Tongue (tissue), 2 donors: ENCODE results near the gene MAT2B. TPM values are rescaled to one million over a fixed set of nuclear protein-coding genes. Genes with fewer than 3 reads are reported as not detected.

ENCODE experiments used
- DNase-seq: peaks from one replicate; pipeline ENCODE4 v3.0.0-alpha.2; 2015
- total RNA-seq: library from RNA; depleted of rRNA; stranded (reverse); fragments of >200 nt; gene quantifications from one replicate; pipeline ENCODE4 v1.2.3, GENCODE V29; 2014

The MAT2B gene
- total RNA-seq, 1 donor from 2014 or later: 64.5 TPM

DNA sequence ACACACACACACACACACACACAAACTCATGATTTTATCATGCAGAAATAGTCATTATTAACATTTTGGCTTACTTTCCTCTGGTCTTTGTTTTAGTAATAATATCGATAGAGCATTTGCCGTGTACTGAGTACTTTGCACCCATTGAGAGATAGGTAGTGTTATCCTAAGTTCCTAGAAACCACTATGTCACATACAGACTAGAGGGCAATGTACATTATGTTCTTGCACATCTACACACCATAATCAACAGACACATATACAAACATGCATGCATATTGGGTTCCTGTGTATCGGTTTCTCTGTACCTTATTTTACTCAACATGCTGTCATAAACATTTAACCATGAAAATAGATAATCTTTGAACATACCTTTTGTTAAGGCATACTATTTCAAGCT is 45.7 kb downstream of the MAT2B start:
- DNase-seq: no peak

- DNase-seq: no peak
Observed at GRCh38 chr5:163552536-163552935, 47.1 kb downstream of the MAT2B start.

DNA sequence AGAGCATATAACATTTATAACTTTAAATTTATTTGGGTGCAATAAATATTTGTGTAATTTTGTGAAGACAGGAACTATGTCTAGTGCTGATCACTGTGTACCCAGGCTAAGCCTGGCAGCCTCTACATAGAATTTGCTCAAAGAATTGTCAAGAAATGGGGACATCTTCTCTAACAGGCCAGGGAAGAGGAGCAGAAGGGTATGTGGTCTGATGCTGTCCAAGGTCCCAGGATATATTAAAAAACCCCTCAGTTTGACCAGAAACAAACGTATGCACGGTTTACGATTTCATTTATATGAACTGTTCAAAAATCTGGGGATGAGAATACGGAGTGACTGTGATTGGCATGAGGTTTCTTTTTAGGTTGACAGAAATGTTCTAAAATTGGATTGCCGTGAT is 55.9 kb downstream of the MAT2B start:
- DNase-seq: no peak

DNA sequence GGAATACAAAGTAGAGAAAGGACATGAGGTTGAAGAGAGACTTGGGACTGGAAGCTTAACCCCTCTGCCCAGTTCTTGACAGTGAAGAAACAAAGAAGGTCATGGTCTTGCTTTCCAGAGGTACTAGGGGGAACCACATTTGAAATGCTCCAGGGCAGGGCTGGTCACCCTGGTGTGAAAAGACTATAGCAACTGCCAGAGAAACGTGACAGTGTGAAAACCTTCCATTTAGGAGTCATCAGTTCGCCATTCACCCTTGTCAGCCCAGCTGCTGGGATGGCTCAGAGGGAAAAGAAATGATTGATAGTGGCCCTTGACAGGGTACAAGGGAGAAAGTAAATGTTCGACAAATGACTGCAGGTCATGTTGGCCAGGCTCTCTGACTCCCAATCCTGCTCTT is 56.7 kb downstream of the MAT2B start:
- no peak for DNase-seq

- peak; percentile 43 for DNase-seq
Observed at GRCh38 chr5:163563112-163563511, 57.7 kb downstream of the MAT2B start.

DNA sequence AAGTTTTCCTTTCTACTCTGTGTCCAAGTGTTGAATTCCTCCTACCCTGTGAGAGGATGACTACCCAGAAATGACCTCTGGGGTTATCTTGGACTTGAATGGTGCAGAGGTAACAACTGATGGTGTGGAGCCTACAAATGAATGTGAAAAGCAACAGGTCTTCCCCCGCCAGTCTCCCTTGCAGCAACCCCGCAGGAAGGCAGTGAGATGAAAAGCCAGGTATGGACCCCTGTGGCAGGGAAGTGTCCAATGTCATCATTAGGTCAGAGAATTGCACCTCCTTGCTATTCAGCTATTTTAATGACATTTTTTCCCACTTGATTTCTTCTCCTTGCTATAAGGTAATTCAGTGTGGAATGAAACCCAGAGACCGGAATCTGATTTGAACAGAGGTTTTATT is 58.5 kb downstream of the MAT2B start:
- DNase-seq: no peak

- DNase-seq: peak; percentile 85
Observed at GRCh38 chr5:163564321-163564938, 59.0 kb downstream of the MAT2B start.

GRCh38 chr5:163565492-163565891 is 60.1 kb downstream of the MAT2B start:
- peak; percentile 37 for DNase-seq

- peak; percentile 43 for DNase-seq
Observed at GRCh38 chr5:163565931-163566608, 60.7 kb downstream of the MAT2B start.

DNA sequence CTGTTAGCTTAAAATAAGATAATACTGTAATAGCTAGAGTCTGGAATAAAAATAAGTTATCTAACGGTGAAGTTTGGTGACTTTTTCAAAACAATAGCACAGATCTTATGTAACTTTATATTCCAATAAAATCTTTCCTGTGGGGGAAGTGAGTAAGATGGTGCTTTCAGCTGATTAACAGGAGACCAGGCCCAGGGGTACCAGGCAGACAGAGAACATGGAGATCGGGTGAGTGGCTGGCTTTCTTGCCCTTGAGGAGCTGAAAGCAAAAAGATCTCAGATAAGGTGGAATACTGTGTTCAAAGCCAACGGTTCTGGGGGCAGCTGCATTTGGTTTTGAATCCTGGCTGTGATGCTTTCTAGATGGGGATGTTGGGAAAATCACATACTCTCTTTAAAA is 61.3 kb downstream of the MAT2B start:
- no peak for DNase-seq

GRCh38 chr5:163567811-163568210 is 62.4 kb downstream of the MAT2B start:
- DNase-seq: no peak

Other genes starting within 250 kb of the MAT2B start
- gene CCNG1, start 68.0 kb upstream of the MAT2B start, total RNA-seq: 160 TPM
- 10.7 TPM for gene NUDCD2, start 45.5 kb upstream of the MAT2B start, total RNA-seq
- 17.7 TPM for gene HMMR, start 45.0 kb upstream of the MAT2B start, total RNA-seq